Peyer's patch (tissue), 4 donors: ENCODE results near the gene GMPS. TPM values are rescaled to one million over a fixed set of nuclear protein-coding genes. Genes with fewer than 3 reads are reported as not detected.
"Not testable (repeated sequence)": the region's sequence is repeated elsewhere in the genome, so short reads cannot be mapped to it uniquely, and the experiment has no call there.

Experiments used
- DNase-seq, 3 donors: peaks; one replicate each; pipeline ENCODE4 v3.0.0-alpha.2; 2017 to 2019
- H3K27ac ChIP-seq, 4 donors: fragments of 200-600 bp; sonication (generic); one replicate each; pipeline ENCODE4 v1.5.1; 2016 to 2019
- H3K27me3 ChIP-seq, 2 donors: fragments of 200-600 bp; sonication (generic); one replicate each; pipeline ENCODE4 v1.5.1; 2019
- H3K36me3 ChIP-seq, 3 donors: fragments of 200-600 bp; sonication (generic); one replicate each; pipeline ENCODE4 v1.5.1; 2016 to 2019
- H3K4me1 ChIP-seq, 4 donors: fragments of 200-600 bp; sonication (generic); one replicate each; pipeline ENCODE4 v1.5.1; 2016 to 2019
- H3K4me3 ChIP-seq, 4 donors: fragments of 200-600 bp; sonication (generic); 1 replicate in 3 of 4; 2 replicates in 1 of 4; pipeline ENCODE4 v1.5.1; 2016 to 2019; ENCODE audit warnings: mild to moderate bottlenecking in 1 of 4
- H3K9me3 ChIP-seq, 4 donors: fragments of 200-600 bp; sonication (generic); one replicate each; pipeline ENCODE4 v1.5.1; 2016 to 2019; ENCODE audit warnings: mild to moderate bottlenecking in 1 of 4
- POLR2A ChIP-seq, 2 donors: fragments of 450-650 bp; IDR thresholded peaks; one replicate each; pipeline ENCODE4 v1.5.1; 2017; ENCODE audit warnings: antibody characterized with exemption in 2 of 2, mild to moderate bottlenecking in 2 of 2, moderate library complexity in 2 of 2
- total RNA-seq, 4 donors: library from RNA; depleted of rRNA; stranded (reverse); fragments of >200 nt; gene quantifications; one replicate each; pipeline ENCODE4 v1.1.0, GENCODE V29; 2016
- TF ChIP-seq, protein P1 (sequence below), 6 experiments: fragments of 450-650 bp in 4 of 6; fragments of 200-600 bp in 2 of 6; sonication (generic) in 1 of 6; IDR thresholded peaks; one replicate each; pipeline ENCODE4 v1.5.1; 2017 to 2019; ENCODE audit warnings: antibody characterized with exemption in 6 of 6, mild to moderate bottlenecking in 3 of 6, moderate library complexity in 1 of 6

The GMPS gene
- total RNA-seq, 4 donors from 2014 or later = 12.9 to 72.6 (median 22.2) TPM

DNA sequence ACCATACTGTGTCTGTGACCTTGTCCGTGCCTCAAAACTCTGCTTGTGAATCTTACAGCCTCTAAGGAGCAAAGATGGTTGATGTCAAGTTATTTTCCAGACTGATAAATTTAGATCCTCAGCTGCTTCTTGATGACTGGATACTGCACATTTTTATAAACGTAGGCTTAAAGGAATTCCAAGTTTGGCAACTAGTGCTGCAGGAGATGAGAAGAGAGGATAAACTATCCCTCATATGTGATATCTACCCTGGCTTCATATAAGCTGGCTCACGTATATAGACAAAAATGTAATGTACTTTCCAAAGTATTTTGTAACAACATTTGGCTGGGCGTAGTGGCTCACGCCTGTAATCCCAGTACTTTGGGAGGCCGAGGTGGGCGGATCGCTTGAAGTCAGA, 89.6 kb downstream of the GMPS start:
- TF ChIP-seq, protein P1, sequence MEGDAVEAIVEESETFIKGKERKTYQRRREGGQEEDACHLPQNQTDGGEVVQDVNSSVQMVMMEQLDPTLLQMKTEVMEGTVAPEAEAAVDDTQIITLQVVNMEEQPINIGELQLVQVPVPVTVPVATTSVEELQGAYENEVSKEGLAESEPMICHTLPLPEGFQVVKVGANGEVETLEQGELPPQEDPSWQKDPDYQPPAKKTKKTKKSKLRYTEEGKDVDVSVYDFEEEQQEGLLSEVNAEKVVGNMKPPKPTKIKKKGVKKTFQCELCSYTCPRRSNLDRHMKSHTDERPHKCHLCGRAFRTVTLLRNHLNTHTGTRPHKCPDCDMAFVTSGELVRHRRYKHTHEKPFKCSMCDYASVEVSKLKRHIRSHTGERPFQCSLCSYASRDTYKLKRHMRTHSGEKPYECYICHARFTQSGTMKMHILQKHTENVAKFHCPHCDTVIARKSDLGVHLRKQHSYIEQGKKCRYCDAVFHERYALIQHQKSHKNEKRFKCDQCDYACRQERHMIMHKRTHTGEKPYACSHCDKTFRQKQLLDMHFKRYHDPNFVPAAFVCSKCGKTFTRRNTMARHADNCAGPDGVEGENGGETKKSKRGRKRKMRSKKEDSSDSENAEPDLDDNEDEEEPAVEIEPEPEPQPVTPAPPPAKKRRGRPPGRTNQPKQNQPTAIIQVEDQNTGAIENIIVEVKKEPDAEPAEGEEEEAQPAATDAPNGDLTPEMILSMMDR (IDR thresholded peaks at IDR 0.05) = no peak
- TF ChIP-seq POLR2A (IDR thresholded peaks at IDR 0.05) = no peak
- Histone ChIP-seq H3K36me3 (no peaks in the 10 kb centered on the region), H3K27ac (no peak overlapping the region), H3K4me1 (no peaks in the 10 kb centered on the region), H3K9me3 (no peaks in the 10 kb centered on the region), H3K4me3 (no peak overlapping the region), H3K27me3 (no peaks in the 10 kb centered on the region)
- no peak for DNase-seq

DNA sequence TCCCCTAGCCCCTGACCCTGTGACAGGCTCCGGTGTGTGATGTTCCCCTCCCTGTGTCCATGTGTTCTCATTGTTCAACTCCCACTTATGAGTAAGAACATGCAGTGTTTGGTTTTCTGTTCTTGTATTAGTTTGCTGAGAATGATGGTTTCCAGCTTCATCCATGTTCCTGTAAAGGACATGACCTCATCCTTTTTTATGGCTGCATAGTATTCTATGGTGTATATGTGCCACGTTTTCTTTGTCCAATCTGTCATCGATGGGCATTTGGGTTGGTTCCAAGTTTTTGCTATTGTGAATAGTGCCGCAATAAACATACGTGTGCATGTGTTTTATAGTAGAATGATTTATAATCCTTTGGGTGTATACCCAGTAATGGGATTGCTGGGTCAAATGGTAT, 90.6 kb downstream of the GMPS start:
- H3K27ac ChIP-seq, H3K4me1 ChIP-seq, DNase-seq, H3K9me3 ChIP-seq, H3K27me3 ChIP-seq, H3K36me3 ChIP-seq, H3K4me3 ChIP-seq: not testable (repeated sequence)

DNA sequence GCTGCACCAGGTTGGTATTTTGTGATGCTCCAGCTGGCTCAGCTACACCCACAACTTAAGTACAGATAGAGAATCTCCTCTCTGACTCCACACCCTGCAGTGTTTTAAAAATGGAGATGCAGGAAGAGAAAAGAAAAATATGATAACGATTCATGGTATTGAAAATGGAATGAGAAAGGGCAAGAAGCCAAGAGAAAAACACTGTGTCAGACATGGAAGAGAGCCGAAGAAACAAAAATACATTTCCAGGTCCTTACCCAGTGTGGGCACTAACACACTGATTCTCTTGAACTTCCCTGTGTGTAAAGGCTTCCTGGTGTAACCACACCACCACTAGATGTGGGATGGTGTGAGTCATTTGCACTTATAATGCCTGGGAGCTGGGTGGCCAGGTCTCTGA, 93.1 kb downstream of the GMPS start:
- H3K9me3 ChIP-seq = no peaks in the 10 kb centered on the region
- no peak for DNase-seq
- TF ChIP-seq, protein P1 (IDR thresholded peaks at IDR 0.05) = no peak
- TF ChIP-seq POLR2A (IDR thresholded peaks at IDR 0.05) = no peak
- H3K4me1 ChIP-seq = no peaks in the 10 kb centered on the region
- H3K27ac ChIP-seq = no peak overlapping the region
- no peak overlapping the region for H3K4me3 ChIP-seq
- no peaks in the 10 kb centered on the region for H3K36me3 ChIP-seq
- H3K27me3 ChIP-seq = no peaks in the 10 kb centered on the region

DNA sequence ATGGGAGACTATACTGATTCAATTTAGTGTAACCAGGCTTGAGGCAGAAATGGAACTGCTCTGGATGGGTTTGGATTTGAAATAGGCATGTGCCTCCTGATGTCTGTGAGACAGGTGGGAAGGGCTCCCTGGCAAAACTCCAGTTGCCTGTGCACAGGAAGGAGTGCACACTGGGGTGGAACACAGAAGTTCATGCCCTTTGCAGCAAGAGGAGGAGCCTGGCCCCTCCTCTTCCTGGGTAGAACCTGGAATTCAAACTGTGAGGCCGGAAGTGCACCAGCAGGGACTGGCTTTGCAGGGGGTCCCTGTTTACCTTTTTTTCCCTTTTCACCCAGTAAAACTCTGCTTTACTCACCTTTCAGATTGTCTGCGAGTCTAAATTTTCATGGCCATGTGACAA, 99.9 kb downstream of the GMPS start:
- Histone ChIP-seq H3K27ac (no peak overlapping the region), H3K4me3 (no peak overlapping the region), H3K27me3 (no peaks in the 10 kb centered on the region), H3K9me3 (no peaks in the 10 kb centered on the region), H3K36me3 (no peaks in the 10 kb centered on the region), H3K4me1 (no peaks in the 10 kb centered on the region)
- DNase-seq = no peak
- TF ChIP-seq, protein P1 (IDR thresholded peaks at IDR 0.05) = no peak
- no peak for TF ChIP-seq POLR2A (IDR thresholded peaks at IDR 0.05)

DNA sequence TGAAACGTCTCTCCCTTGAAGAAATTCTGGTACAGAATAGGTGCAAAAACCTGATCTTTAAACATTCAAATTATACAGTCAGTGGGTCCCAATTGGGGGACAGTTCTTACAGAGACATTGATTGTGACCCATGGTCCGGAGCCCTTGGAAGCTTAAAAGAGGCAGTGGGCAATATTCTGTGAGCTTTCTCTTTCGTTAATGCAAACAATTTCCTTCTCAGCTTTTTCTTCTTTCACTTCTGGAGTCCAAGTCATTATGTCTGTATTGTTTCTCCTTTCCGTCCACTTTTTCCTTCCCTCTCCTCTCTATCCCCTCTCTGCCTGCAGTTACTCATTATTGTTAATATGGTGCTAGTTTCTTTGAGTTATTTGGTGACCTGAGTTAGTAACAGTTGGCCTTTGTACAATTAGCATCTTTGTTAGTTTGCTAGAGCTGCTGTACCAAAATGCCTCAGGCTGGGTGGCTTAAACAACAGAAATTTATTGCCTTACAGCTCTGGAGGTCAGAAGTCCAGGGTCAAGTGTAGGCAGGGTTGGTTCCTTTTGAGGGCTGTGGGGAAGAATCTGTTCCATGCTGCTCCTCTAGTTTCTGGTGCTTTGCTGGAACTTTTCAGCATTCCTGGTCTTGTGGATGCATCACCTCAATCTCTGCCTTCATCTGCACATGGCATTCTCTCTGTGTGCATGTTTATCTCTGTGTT, 102.6 kb downstream of the GMPS start:
- Histone ChIP-seq H3K4me1 (no peaks in the 10 kb centered on the region), H3K36me3 (no peaks in the 10 kb centered on the region), H3K27me3 (no peaks in the 10 kb centered on the region), H3K27ac (no peak overlapping the region), H3K4me3 (no peak overlapping the region), H3K9me3 (no peaks in the 10 kb centered on the region)
- TF ChIP-seq, protein P1 (IDR thresholded peaks at IDR 0.05) = no peak
- TF ChIP-seq POLR2A (IDR thresholded peaks at IDR 0.05) = no peak
- DNase-seq = no peak

DNA sequence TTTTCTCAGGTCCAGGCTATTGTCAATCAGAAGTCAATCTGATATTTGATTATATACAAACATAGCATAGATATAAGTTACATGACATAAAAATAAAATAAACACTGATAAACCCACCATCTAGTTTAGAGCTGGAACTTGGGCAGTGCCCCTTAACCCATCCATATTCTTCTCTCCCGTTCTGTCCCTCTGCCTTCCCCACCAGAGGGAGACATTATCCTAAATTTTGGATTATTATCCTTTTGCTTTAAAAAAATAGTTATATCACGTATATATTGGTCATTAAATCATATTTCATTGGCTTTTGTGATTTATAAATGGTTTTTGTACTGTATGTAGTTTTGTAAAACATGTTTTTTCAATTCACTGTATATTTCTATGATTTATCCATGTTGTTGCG, 107.9 kb downstream of the GMPS start:
- Histone ChIP-seq H3K27me3 (no peaks in the 10 kb centered on the region), H3K9me3 (no peaks in the 10 kb centered on the region), H3K4me1 (no peaks in the 10 kb centered on the region), H3K27ac (no peak overlapping the region), H3K36me3 (no peaks in the 10 kb centered on the region), H3K4me3 (no peak overlapping the region)
- DNase-seq = no peak
- no peak for TF ChIP-seq POLR2A (IDR thresholded peaks at IDR 0.05)
- TF ChIP-seq, protein P1 (IDR thresholded peaks at IDR 0.05) = no peak
